Esophagus squamous epithelium (tissue), 4 donors: ENCODE results near the gene HMGN4.
"Not testable (repeated sequence)": the region's sequence is repeated elsewhere in the genome, so short reads cannot be mapped to it uniquely, and the experiment has no call there.

Experiments
- POLR2A ChIP-seq, 4 donors: fragments of 450-650 bp; IDR thresholded peaks; one replicate each; pipeline ENCODE4 v1.6.1; 2017; ENCODE audit warnings: antibody characterized with exemption in 4 of 4, mild to moderate bottlenecking in 4 of 4, moderate library complexity in 3 of 4
- TF ChIP-seq, protein P1 (sequence below), 6 experiments: fragments of 450-650 bp in 4 of 6; fragments of 200-600 bp in 2 of 6; sonication (generic) in 2 of 6; IDR thresholded peaks; one replicate each; pipeline ENCODE4 v1.5.1; 2016 to 2019; ENCODE audit warnings: antibody characterized with exemption in 6 of 6, mild to moderate bottlenecking in 4 of 6, moderate library complexity in 4 of 6

DNA sequence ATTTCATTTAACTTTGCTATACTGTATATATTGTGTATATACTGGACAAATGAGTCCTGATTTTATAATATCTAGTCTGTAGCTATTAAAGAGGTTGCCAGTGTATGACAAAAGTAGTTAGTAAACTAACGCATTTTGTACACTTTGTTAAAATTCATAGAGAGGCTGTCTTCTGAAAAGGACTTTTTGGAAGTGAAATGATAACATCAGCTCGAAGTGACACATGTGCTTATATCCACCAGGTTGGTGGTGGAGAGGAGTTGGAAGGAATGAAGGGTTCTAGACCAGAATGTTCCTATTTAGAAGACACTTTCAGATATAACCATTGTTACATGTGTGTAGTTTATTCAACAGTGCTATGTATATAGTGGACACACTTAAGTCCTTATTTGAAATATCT, 13.9 kb upstream of the HMGN4 start:
- TF ChIP-seq, protein P1, sequence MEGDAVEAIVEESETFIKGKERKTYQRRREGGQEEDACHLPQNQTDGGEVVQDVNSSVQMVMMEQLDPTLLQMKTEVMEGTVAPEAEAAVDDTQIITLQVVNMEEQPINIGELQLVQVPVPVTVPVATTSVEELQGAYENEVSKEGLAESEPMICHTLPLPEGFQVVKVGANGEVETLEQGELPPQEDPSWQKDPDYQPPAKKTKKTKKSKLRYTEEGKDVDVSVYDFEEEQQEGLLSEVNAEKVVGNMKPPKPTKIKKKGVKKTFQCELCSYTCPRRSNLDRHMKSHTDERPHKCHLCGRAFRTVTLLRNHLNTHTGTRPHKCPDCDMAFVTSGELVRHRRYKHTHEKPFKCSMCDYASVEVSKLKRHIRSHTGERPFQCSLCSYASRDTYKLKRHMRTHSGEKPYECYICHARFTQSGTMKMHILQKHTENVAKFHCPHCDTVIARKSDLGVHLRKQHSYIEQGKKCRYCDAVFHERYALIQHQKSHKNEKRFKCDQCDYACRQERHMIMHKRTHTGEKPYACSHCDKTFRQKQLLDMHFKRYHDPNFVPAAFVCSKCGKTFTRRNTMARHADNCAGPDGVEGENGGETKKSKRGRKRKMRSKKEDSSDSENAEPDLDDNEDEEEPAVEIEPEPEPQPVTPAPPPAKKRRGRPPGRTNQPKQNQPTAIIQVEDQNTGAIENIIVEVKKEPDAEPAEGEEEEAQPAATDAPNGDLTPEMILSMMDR (IDR thresholded peaks at IDR 0.05), result not testable (repeated sequence)
- TF ChIP-seq POLR2A (IDR thresholded peaks at IDR 0.05), result not testable (repeated sequence)
